Stimulated activated effector memory CD8-positive, alpha-beta T cell treated with anti-CD3 and anti-CD28 coated beads, Interleukin-12 subunit alpha, Interleukin-12 subunit beta, amount 100 ng/mL, for 72 hours (primary cell): ENCODE measurements around the gene CNTNAP2.

ENCODE experiments used
- ATAC-seq: fragments of 150-1000 bp; cut with Tn5 transposase; 2 replicates; pipeline ENCODE4 v1.10.0; 2021
- DNase-seq, 2 donors: peaks; one replicate each; pipeline ENCODE4 v3.0.0; 2021 to 2022; ENCODE audit warnings: low spot score in 2 of 2
- H3K27ac Mint-ChIP-seq: one replicate; pipeline ENCODE4 v1.8.0; 2022; ENCODE audit warnings: mild to moderate bottlenecking, mixed read lengths
- H3K36me3 Mint-ChIP-seq: one replicate; pipeline ENCODE4 v1.8.0; 2022; ENCODE audit warnings: mild to moderate bottlenecking, mixed read lengths
- H3K4me1 Mint-ChIP-seq: one replicate; pipeline ENCODE4 v1.8.0; 2022; ENCODE audit warnings: mixed read lengths
- H3K4me3 Mint-ChIP-seq: one replicate; pipeline ENCODE4 v1.8.0; 2022; ENCODE audit warnings: mild to moderate bottlenecking, mixed read lengths
- H3K9me3 Mint-ChIP-seq: one replicate; pipeline ENCODE4 v1.8.0; 2022; ENCODE audit warnings: mixed read lengths

Gene CNTNAP2

GRCh38 chr7:148084138-148084537, 1967.5 kb downstream of the CNTNAP2 start:
- DNase-seq (no peak), ATAC-seq (no peak)
- H3K4me1 Mint-ChIP-seq = no peaks in the 10 kb centered on the region
- no peaks in the 10 kb centered on the region for H3K36me3 Mint-ChIP-seq
- H3K27ac Mint-ChIP-seq = no peak overlapping the region
- H3K9me3 Mint-ChIP-seq = no peaks in the 10 kb centered on the region
- H3K4me3 Mint-ChIP-seq = no peak overlapping the region

GRCh38 chr7:148091882-148092281, 1975.3 kb downstream of the CNTNAP2 start:
- DNase-seq = no peak
- H3K9me3 Mint-ChIP-seq = no peaks in the 10 kb centered on the region
- no peak for ATAC-seq
- no peak overlapping the region for H3K27ac Mint-ChIP-seq
- H3K4me3 Mint-ChIP-seq = no peak overlapping the region
- no peaks in the 10 kb centered on the region for H3K4me1 Mint-ChIP-seq
- no peaks in the 10 kb centered on the region for H3K36me3 Mint-ChIP-seq

GRCh38 chr7:148093375-148094166, 1977.0 kb downstream of the CNTNAP2 start:
- Mint-ChIP-seq H3K36me3 (no peaks in the 10 kb centered on the region), H3K4me1 (no peaks in the 10 kb centered on the region), H3K9me3 (no peaks in the 10 kb centered on the region), H3K27ac (no peak overlapping the region), H3K4me3 (no peak overlapping the region)
- DNase-seq = no peak
- ATAC-seq = no peak

GRCh38 chr7:148095066-148095465, 1978.5 kb downstream of the CNTNAP2 start:
- DNase-seq = no peak
- no peaks in the 10 kb centered on the region for H3K4me1 Mint-ChIP-seq
- no peak overlapping the region for H3K4me3 Mint-ChIP-seq
- peaks cover 2% of the 10 kb centered on the region for H3K9me3 Mint-ChIP-seq
- no peak overlapping the region for H3K27ac Mint-ChIP-seq
- no peaks in the 10 kb centered on the region for H3K36me3 Mint-ChIP-seq
- no peak for ATAC-seq

- DNase-seq (no peak), ATAC-seq (no peak)
- H3K27ac Mint-ChIP-seq = no peak overlapping the region
- H3K4me1 Mint-ChIP-seq = no peaks in the 10 kb centered on the region
- H3K4me3 Mint-ChIP-seq = no peak overlapping the region
- no peaks in the 10 kb centered on the region for H3K36me3 Mint-ChIP-seq
- H3K9me3 Mint-ChIP-seq = peaks cover 6% of the 10 kb centered on the region
Observed at GRCh38 chr7:148104136-148104716, 1987.6 kb downstream of the CNTNAP2 start.

- DNase-seq = no peak
- no peak overlapping the region for H3K27ac Mint-ChIP-seq
- no peak for ATAC-seq
- H3K36me3 Mint-ChIP-seq = no peaks in the 10 kb centered on the region
- no peaks in the 10 kb centered on the region for H3K4me1 Mint-ChIP-seq
- peaks cover 6% of the 10 kb centered on the region for H3K9me3 Mint-ChIP-seq
- H3K4me3 Mint-ChIP-seq = no peak overlapping the region
Observed at GRCh38 chr7:148104924-148105323, 1988.3 kb downstream of the CNTNAP2 start.

GRCh38 chr7:148105853-148106252, 1989.3 kb downstream of the CNTNAP2 start:
- no peak for DNase-seq
- Mint-ChIP-seq H3K4me1 (no peaks in the 10 kb centered on the region), H3K27ac (no peak overlapping the region), H3K9me3 (peaks cover 3% of the 10 kb centered on the region), H3K4me3 (no peak overlapping the region), H3K36me3 (no peaks in the 10 kb centered on the region)
- ATAC-seq = no peak

GRCh38 chr7:148107443-148108127, 1991.0 kb downstream of the CNTNAP2 start:
- ATAC-seq = no peak
- H3K27ac Mint-ChIP-seq = no peak overlapping the region
- no peak for DNase-seq
- no peaks in the 10 kb centered on the region for H3K36me3 Mint-ChIP-seq
- no peak overlapping the region for H3K4me3 Mint-ChIP-seq
- no peaks in the 10 kb centered on the region for H3K4me1 Mint-ChIP-seq
- no peaks in the 10 kb centered on the region for H3K9me3 Mint-ChIP-seq

GRCh38 chr7:148108381-148108780, 1991.8 kb downstream of the CNTNAP2 start:
- no peak overlapping the region for H3K27ac Mint-ChIP-seq
- no peak for ATAC-seq
- H3K36me3 Mint-ChIP-seq = no peaks in the 10 kb centered on the region
- no peak overlapping the region for H3K4me3 Mint-ChIP-seq
- H3K9me3 Mint-ChIP-seq = no peaks in the 10 kb centered on the region
- DNase-seq = no peak
- no peaks in the 10 kb centered on the region for H3K4me1 Mint-ChIP-seq

- Mint-ChIP-seq H3K27ac (no peak overlapping the region), H3K9me3 (no peaks in the 10 kb centered on the region), H3K4me1 (no peaks in the 10 kb centered on the region), H3K4me3 (no peak overlapping the region), H3K36me3 (no peaks in the 10 kb centered on the region)
- no peak for ATAC-seq
- DNase-seq = no peak
Observed at GRCh38 chr7:148110097-148110868, 1993.7 kb downstream of the CNTNAP2 start.

GRCh38 chr7:148114804-148115203, 1998.2 kb downstream of the CNTNAP2 start:
- Mint-ChIP-seq H3K4me3 (no peak overlapping the region), H3K4me1 (no peaks in the 10 kb centered on the region), H3K36me3 (no peaks in the 10 kb centered on the region), H3K27ac (no peak overlapping the region), H3K9me3 (no peaks in the 10 kb centered on the region)
- DNase-seq (no peak), ATAC-seq (no peak)

- no peak for ATAC-seq
- Mint-ChIP-seq H3K4me1 (no peaks in the 10 kb centered on the region), H3K36me3 (no peaks in the 10 kb centered on the region), H3K9me3 (no peaks in the 10 kb centered on the region), H3K4me3 (no peak overlapping the region), H3K27ac (no peak overlapping the region)
- no peak for DNase-seq
Observed at GRCh38 chr7:148115308-148115707, 1998.7 kb downstream of the CNTNAP2 start.

GRCh38 chr7:148116195-148116594, 1999.6 kb downstream of the CNTNAP2 start:
- no peaks in the 10 kb centered on the region for H3K9me3 Mint-ChIP-seq
- ATAC-seq (no peak), DNase-seq (no peak)
- no peaks in the 10 kb centered on the region for H3K4me1 Mint-ChIP-seq
- no peak overlapping the region for H3K27ac Mint-ChIP-seq
- H3K36me3 Mint-ChIP-seq = no peaks in the 10 kb centered on the region
- H3K4me3 Mint-ChIP-seq = no peak overlapping the region

- no peak for ATAC-seq
- H3K9me3 Mint-ChIP-seq = peaks cover 2% of the 10 kb centered on the region
Observed at GRCh38 chr7:148116829-148117403, 2000.3 kb downstream of the CNTNAP2 start.

GRCh38 chr7:148118371-148118770, 2001.8 kb downstream of the CNTNAP2 start:
- DNase-seq (no peak), ATAC-seq (no peak)
- peaks cover 2% of the 10 kb centered on the region for H3K9me3 Mint-ChIP-seq
- no peaks in the 10 kb centered on the region for H3K36me3 Mint-ChIP-seq
- no peak overlapping the region for H3K4me3 Mint-ChIP-seq
- H3K4me1 Mint-ChIP-seq = no peaks in the 10 kb centered on the region
- H3K27ac Mint-ChIP-seq = no peak overlapping the region

More at GRCh38 chr7:148116829-148117403, 2000.3 kb downstream of the CNTNAP2 start:
- H3K36me3 Mint-ChIP-seq = no peaks in the 10 kb centered on the region
- H3K27ac Mint-ChIP-seq = no peak overlapping the region
- DNase-seq = no peak
- no peak overlapping the region for H3K4me3 Mint-ChIP-seq
- no peaks in the 10 kb centered on the region for H3K4me1 Mint-ChIP-seq
